ENCODE results near the gene SKI.

Gene SKI

GRCh38 chr1:2270260-2271100 lies 42.4 kb downstream of the SKI start:
- H3K9me3 ChIP-seq (ENCODE audit: control insufficient read depth, low read length), result no peaks in the 10 kb centered on the region
- no peak for DNase-seq
- H3K36me3 ChIP-seq (ENCODE audit: control insufficient read depth, insufficient read depth, low read length), result peaks cover 4% of the 10 kb centered on the region
- H3K27ac ChIP-seq (ENCODE audit: insufficient read depth, low read length, poor library complexity, severe bottlenecking), result no peak overlapping the region
- H3K27me3 ChIP-seq (replicated peaks; ENCODE audit: control insufficient read depth, insufficient read depth, low read length, poor library complexity, severe bottlenecking), result no peaks in the 10 kb centered on the region
- H3K4me1 ChIP-seq (ENCODE audit: control insufficient read depth, insufficient read depth, low read length, poor library complexity, severe bottlenecking), result peaks cover 70% of the 10 kb centered on the region
- no peak overlapping the region for H3K4me3 ChIP-seq (ENCODE audit: insufficient read depth, low read depth, low read length, poor library complexity, severe bottlenecking)

- no peaks in the 10 kb centered on the region for H3K27me3 ChIP-seq (replicated peaks; ENCODE audit: control insufficient read depth, insufficient read depth, low read length, poor library complexity, severe bottlenecking)
- H3K4me3 ChIP-seq (ENCODE audit: insufficient read depth, low read depth, low read length, poor library complexity, severe bottlenecking), result no peak overlapping the region
- no peak overlapping the region for H3K27ac ChIP-seq (ENCODE audit: insufficient read depth, low read length, poor library complexity, severe bottlenecking)
- H3K4me1 ChIP-seq (ENCODE audit: control insufficient read depth, insufficient read depth, low read length, poor library complexity, severe bottlenecking), result peaks cover 68% of the 10 kb centered on the region
- DNase-seq, result no peak
- no peaks in the 10 kb centered on the region for H3K9me3 ChIP-seq (ENCODE audit: control insufficient read depth, low read length)
- H3K36me3 ChIP-seq (ENCODE audit: control insufficient read depth, insufficient read depth, low read length), result peaks cover 4% of the 10 kb centered on the region
Measured at GRCh38 chr1:2271211-2271721, 43.1 kb downstream of the SKI start.

- Histone ChIP-seq H3K36me3 (ENCODE audit: control insufficient read depth, insufficient read depth, low read length) (peaks cover 4% of the 10 kb centered on the region), H3K27ac (ENCODE audit: insufficient read depth, low read length, poor library complexity, severe bottlenecking) (no peak overlapping the region), H3K27me3 (replicated peaks; ENCODE audit: control insufficient read depth, insufficient read depth, low read length, poor library complexity, severe bottlenecking) (no peaks in the 10 kb centered on the region), H3K4me3 (ENCODE audit: insufficient read depth, low read depth, low read length, poor library complexity, severe bottlenecking) (no peak overlapping the region), H3K9me3 (ENCODE audit: control insufficient read depth, low read length) (no peaks in the 10 kb centered on the region), H3K4me1 (ENCODE audit: control insufficient read depth, insufficient read depth, low read length, poor library complexity, severe bottlenecking) (peaks cover 65% of the 10 kb centered on the region)
- DNase-seq, result no peak
Measured at GRCh38 chr1:2271841-2272655, 43.9 kb downstream of the SKI start.

- Histone ChIP-seq H3K9me3 (ENCODE audit: control insufficient read depth, low read length) (no peaks in the 10 kb centered on the region), H3K4me1 (ENCODE audit: control insufficient read depth, insufficient read depth, low read length, poor library complexity, severe bottlenecking) (peaks cover 57% of the 10 kb centered on the region), H3K36me3 (ENCODE audit: control insufficient read depth, insufficient read depth, low read length) (peaks cover 10% of the 10 kb centered on the region), H3K27me3 (replicated peaks; ENCODE audit: control insufficient read depth, insufficient read depth, low read length, poor library complexity, severe bottlenecking) (no peaks in the 10 kb centered on the region), H3K4me3 (ENCODE audit: insufficient read depth, low read depth, low read length, poor library complexity, severe bottlenecking) (no peak overlapping the region), H3K27ac (ENCODE audit: insufficient read depth, low read length, poor library complexity, severe bottlenecking) (no peak overlapping the region)
- DNase-seq, result no peak
Measured at GRCh38 chr1:2272686-2273400, 44.7 kb downstream of the SKI start.

GRCh38 chr1:2273401-2274090 lies 45.4 kb downstream of the SKI start:
- no peak for DNase-seq
- peaks cover 56% of the 10 kb centered on the region for H3K4me1 ChIP-seq (ENCODE audit: control insufficient read depth, insufficient read depth, low read length, poor library complexity, severe bottlenecking)
- no peak overlapping the region for H3K27ac ChIP-seq (ENCODE audit: insufficient read depth, low read length, poor library complexity, severe bottlenecking)
- no peaks in the 10 kb centered on the region for H3K9me3 ChIP-seq (ENCODE audit: control insufficient read depth, low read length)
- H3K4me3 ChIP-seq (ENCODE audit: insufficient read depth, low read depth, low read length, poor library complexity, severe bottlenecking), result no peak overlapping the region
- no peaks in the 10 kb centered on the region for H3K27me3 ChIP-seq (replicated peaks; ENCODE audit: control insufficient read depth, insufficient read depth, low read length, poor library complexity, severe bottlenecking)
- H3K36me3 ChIP-seq (ENCODE audit: control insufficient read depth, insufficient read depth, low read length), result peaks cover 12% of the 10 kb centered on the region

- Histone ChIP-seq H3K4me3 (ENCODE audit: insufficient read depth, low read depth, low read length, poor library complexity, severe bottlenecking) (no peak overlapping the region), H3K36me3 (ENCODE audit: control insufficient read depth, insufficient read depth, low read length) (peaks cover 8% of the 10 kb centered on the region), H3K4me1 (ENCODE audit: control insufficient read depth, insufficient read depth, low read length, poor library complexity, severe bottlenecking) (peaks cover 59% of the 10 kb centered on the region), H3K27me3 (replicated peaks; ENCODE audit: control insufficient read depth, insufficient read depth, low read length, poor library complexity, severe bottlenecking) (no peaks in the 10 kb centered on the region), H3K9me3 (ENCODE audit: control insufficient read depth, low read length) (no peaks in the 10 kb centered on the region), H3K27ac (ENCODE audit: insufficient read depth, low read length, poor library complexity, severe bottlenecking) (no peak overlapping the region)
- no peak for DNase-seq
Measured at GRCh38 chr1:2274231-2274928, 46.3 kb downstream of the SKI start.

- H3K27ac ChIP-seq (ENCODE audit: insufficient read depth, low read length, poor library complexity, severe bottlenecking), result no peak overlapping the region
- H3K4me1 ChIP-seq (ENCODE audit: control insufficient read depth, insufficient read depth, low read length, poor library complexity, severe bottlenecking), result peaks cover 57% of the 10 kb centered on the region
- H3K4me3 ChIP-seq (ENCODE audit: insufficient read depth, low read depth, low read length, poor library complexity, severe bottlenecking), result no peak overlapping the region
Measured at GRCh38 chr1:2274929-2275475, 46.9 kb downstream of the SKI start.

GRCh38 chr1:2275796-2276536 lies 47.8 kb downstream of the SKI start:
- Histone ChIP-seq H3K4me1 (ENCODE audit: control insufficient read depth, insufficient read depth, low read length, poor library complexity, severe bottlenecking) (peaks cover 49% of the 10 kb centered on the region), H3K27ac (ENCODE audit: insufficient read depth, low read length, poor library complexity, severe bottlenecking) (no peak overlapping the region), H3K4me3 (ENCODE audit: insufficient read depth, low read depth, low read length, poor library complexity, severe bottlenecking) (no peak overlapping the region), H3K36me3 (ENCODE audit: control insufficient read depth, insufficient read depth, low read length) (peaks cover 8% of the 10 kb centered on the region), H3K9me3 (ENCODE audit: control insufficient read depth, low read length) (no peaks in the 10 kb centered on the region), H3K27me3 (replicated peaks; ENCODE audit: control insufficient read depth, insufficient read depth, low read length, poor library complexity, severe bottlenecking) (no peaks in the 10 kb centered on the region)
- DNase-seq, result no peak

More at GRCh38 chr1:2274929-2275475, 46.9 kb downstream of the SKI start:
- no peaks in the 10 kb centered on the region for H3K27me3 ChIP-seq (replicated peaks; ENCODE audit: control insufficient read depth, insufficient read depth, low read length, poor library complexity, severe bottlenecking)
- no peak for DNase-seq
- peaks cover 8% of the 10 kb centered on the region for H3K36me3 ChIP-seq (ENCODE audit: control insufficient read depth, insufficient read depth, low read length)
- no peaks in the 10 kb centered on the region for H3K9me3 ChIP-seq (ENCODE audit: control insufficient read depth, low read length)
